GM18519 (cell line): ENCODE measurements around the gene CCL8.

ENCODE experiments used
- ATAC-seq: cut with Tn5 transposase; IDR thresholded peaks from one replicate; pipeline ENCODE4 v1.9.1; 2021; ENCODE audit warnings: mild to moderate bottlenecking, moderate library complexity; ENCODE audit not compliant: unreplicated experiment, low FRiP score

Gene CCL8

DNA sequence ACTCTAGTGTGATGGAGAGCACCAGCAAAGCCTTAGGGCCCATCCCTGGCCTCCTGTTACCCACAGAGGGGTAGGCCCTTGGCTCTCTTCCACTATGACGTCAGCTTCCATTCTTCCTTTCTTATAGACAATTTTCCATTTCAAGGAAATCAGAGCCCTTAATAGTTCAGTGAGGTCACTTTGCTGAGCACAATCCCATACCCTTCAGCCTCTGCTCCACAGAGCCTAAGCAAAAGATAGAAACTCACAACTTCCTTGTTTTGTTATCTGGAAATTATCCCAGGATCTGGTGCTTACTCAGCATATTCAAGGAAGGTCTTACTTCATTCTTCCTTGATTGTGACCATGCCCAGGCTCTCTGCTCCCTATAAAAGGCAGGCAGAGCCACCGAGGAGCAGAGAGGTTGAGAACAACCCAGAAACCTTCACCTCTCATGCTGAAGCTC lies at the start of gene CCL8:
CCL8 (plus strand) TSS at position 397 of the 445 bp plus-strand sequence. CDS start 67 bp downstream, outside the sequence.
- no peak for ATAC-seq

DNA sequence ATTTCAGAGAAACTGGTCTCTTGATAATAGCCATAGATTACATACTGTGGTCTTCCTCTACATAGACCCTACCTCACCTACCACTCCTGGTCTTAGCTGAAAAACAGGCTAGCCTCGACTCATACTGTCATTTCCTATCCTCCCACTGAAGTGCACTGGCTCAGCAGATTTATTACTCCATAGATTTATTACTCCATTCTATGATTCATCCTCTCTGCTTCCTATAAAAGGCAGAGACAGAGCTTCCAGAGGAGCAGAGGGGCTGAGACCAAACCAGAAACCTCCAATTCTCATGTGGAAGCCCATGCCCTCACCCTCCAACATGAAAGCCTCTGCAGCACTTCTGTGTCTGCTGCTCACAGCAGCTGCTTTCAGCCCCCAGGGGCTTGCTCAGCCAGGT lies 49.3 kb upstream of the CCL8 start, which contains the start of gene CCL7:
CCL7 (plus strand) TSS at position 253 of the 400 bp plus-strand sequence; CDS start at position 323, 70 bp downstream.
- no peak for ATAC-seq

DNA sequence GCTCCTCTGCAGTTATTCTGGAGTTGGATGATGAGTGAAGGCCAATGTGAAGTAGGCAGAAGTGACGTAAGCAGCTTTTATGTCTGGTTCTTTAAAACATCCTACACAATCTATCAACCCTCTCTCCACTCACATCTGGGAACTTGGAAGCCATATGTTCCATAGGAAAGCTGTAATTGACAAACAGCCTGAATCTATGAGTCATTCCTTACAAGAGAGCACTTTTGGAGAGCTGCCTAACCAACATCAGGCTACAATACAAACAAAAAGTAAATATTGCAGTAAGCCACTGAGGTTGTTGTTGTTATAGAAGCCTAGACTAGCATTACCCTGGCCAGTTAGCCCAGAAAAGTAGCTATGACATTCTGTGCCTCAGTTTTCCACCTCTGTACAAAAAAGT lies 43.4 kb upstream of the CCL8 start:
- ATAC-seq: no peak

DNA sequence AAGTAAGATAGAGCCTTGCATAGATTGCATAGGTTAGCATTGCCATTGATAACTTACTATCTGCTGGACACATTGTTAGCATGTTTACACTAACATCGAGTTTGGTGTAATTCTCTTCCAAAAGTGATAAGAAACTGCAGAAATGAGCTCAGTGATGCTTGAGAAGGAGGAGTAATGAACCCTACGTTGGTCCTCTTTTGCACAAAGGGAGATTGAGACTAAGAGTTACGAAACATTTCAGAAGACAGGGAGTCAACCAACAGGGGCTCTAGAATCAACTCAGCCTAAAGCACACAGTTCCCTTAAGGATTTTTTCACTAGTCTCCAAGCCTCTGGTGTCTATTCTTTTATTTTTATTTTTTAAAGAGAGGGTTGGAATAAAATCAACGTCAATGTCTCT lies 42.4 kb upstream of the CCL8 start:
- no peak for ATAC-seq

DNA sequence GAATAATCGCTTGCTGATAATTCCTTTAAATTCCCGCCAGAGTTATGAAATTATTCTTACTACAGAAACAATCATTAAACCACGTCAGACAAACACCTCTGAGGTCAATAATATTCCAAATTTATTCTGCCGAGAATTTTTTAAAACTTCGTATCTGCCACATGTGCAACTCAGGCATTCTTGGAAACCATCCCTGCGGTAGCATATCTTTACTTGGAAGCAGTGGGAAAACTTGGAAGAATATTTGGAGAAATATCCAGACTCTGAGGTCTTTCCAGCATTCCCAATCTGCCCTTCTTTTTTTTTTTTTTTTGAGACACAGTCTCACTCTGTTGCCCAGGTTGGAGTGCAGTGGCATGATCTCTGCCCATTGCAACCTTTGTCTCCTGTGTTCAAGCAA lies 35.7 kb upstream of the CCL8 start:
- ATAC-seq: no peak

DNA sequence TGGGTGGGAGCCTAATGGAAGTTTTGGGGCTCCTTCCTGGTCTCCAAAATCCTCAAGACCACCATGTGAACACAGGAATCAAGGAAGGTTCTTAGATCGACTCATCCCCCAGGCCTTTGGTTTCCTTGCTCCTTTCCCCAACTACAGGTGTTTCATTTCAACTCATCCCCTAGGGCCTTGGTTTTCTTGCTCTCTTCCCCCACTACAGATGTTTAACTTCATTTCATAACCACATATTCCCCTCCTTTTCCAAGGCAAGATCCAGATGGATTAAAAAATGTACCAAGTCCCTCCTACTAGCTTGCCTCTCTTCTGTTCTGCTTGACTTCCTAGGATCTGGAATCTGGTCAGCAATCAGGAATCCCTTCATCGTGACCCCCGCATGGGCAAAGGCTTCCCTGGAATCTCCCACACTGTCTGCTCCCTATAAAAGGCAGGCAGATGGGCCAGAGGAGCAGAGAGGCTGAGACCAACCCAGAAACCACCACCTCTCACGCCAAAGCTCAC lies 33.9 kb upstream of the CCL8 start, which contains the start of gene CCL11:
CCL11 (plus strand) TSS at position 457 of the 507 bp plus-strand sequence. CDS start 67 bp downstream, outside the sequence.
- ATAC-seq: no peak

DNA sequence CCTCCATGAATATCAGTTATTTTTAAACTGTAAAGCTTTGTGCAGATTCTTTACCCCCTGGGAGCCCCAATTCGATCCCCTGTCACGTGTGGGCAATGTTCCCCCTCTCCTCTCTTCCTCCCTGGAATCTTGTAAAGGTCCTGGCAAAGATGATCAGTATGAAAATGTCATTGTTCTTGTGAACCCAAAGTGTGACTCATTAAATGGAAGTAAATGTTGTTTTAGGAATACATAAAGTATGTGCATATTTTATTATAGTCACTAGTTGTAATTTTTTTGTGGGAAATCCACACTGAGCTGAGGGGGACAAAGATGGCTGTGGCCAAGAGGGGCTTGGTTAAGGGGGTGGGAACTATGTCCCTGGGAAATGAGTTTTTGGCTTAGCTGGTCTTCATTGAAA lies 31.4 kb upstream of the CCL8 start:
- no peak for ATAC-seq

DNA sequence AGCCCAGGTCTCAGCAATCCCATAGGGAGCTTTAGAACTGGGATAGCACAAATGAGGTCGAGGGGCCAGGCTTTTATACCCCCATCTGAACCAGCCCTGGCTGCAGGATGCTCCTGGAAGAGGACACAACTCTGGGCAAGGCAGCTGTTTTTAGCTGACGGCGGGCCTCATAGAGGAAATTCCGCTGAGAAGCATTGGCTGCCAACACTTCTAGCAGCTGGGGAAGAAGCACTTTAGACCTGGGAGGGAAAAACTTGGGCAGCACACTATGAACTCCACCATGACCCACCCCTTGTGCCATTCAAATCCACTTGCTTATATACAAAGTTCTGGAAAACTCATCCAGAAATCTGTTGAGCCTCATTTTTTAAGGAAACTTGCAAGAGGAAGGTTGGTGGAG lies 28.6 kb upstream of the CCL8 start:
- ATAC-seq: no peak

DNA sequence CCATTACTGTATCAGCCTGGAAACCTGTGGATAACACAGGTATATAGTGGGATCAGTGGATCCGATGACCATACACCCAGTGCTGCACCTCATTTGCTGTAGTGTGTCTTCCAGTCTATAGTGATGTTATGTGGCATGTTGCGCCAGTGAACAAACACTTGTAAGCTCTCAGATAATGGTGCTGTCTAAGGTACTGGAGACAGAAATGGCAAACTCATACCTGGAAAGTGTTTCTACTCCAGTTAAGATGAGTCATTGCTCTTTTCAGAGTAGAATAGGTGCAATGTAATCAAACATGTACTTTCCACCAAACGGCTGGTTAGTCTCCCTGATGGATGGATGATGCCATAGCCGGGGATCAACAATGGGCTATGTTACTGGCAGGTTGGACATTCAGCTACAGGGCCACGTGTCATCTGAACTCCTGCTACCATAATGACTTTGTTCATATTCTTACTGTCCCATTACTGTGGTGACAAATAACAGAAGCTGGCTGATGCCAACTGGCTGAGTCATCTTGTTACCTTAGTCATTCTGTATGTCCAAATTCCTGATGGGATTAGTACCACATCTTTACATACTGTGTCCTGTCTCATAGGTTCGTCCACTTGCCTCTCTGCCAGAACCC lies 27.4 kb upstream of the CCL8 start:
- no peak for ATAC-seq

DNA sequence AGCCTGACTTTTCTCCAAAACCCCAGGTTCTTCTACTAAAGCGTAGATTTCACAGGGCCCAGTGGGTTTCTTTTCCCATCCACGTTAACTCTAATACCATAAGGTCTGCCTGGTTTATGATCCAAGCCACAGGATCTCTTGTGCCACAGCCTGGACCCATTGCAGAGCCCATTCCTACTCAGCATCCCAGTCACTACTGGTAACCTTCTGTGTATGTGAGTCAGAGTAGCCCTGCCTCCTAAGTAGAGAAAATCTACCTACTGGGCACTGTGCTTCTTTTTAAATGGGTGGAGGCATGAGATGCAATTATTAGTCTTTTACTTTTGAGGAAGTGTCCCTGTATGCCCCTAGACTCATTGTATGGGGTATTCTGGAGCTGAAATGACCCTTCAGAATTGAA lies 20.2 kb upstream of the CCL8 start:
- no peak for ATAC-seq

DNA sequence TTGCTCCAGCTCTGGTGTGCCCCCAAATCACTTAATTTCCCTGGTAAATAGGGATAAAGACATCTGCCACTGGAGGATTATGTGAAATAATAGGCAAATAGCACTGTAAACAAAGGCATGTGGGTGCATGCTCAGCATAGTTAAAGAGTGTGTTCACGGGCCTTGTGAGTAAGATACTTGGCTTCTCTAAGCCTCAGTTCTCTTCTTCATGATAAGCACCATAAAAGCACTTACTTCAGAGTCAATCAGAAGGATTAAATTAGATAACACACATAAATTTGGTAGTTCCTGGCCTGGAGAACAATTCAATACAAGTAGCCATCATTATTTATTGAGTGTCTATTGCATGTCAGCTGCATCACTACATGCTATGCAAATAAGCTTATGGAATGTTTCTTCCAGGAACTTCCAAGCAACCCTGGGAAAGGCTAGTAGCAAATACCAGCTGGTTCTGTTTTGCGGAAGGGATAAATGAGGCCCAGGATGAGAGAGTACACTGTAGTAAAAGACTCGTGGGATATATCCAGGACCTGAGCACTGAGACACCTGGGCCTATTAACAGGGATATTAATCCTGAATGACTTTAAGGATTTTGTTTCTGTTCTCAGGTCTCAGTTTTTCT lies 19.2 kb upstream of the CCL8 start:
- no peak for ATAC-seq

DNA sequence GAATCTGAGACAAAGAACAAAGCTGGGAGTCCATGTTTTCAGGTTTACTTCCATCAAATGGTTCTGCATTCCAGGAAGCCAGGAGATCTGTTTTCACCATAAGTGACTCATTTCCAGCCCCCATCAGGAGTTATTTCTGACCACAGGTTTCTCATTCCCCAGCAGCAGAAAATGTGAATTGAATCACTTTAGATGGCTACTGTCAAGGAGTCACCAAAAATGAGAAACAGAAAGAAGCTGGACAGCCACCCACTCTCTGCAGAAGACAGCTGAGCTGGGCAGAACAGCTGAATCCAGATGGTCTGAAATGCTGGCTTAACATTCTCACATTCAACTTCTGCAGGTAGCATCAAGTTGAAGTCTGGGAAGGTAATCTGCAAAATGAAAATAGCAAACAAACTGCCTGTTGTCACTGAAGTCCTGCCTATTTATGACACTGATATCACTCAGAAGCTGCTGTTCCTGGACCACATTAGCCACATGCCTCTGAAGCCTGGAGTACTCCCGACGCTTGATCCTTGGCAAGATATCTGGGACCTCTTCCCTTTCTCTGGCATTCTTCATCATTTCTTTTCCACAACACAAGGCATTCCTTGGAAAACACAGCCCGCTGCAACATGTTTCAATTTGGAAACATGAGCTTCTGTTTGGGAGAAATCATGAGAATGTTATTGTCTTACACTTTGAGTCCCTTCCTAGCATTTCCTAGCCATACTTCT lies 18.4 kb upstream of the CCL8 start:
- ATAC-seq: no peak

DNA sequence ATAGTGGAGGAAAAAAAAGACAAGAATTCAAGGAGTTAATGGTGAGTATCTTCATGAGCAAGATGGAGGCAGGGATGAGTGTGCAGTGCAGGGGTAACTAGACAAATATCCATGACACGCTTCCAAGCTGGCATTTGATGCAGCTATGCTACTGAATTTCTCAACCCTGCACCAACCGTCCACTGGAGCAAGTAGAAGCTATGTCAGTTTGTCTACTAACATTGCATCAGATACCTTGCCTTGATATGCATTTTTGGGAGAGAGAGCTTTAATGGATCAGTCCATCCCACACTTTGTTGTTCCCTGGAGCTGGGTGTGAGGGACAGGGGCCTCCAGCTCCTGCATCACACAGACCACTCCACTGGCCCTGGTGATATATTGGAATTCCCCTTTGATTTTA lies 17.2 kb upstream of the CCL8 start:
- ATAC-seq: no peak

DNA sequence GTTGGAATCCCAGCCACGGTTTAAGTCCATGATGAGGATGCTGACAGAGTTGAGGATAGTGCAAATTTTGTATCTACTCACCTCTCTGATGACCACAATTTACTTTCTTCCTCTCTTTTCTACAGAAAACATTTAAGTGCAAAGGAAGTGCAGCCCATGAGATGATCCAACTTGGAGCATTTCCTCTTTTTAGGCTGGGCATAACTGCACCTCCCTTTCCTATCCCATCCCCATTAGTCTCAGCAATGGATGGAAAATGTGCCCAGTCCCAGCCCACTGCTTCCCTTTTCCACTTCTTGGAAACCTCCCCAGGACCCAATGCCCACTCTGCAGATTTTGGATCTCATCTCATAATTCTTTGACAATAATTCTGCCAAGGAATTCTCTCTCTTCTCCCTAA lies 16.6 kb upstream of the CCL8 start:
- ATAC-seq: no peak

DNA sequence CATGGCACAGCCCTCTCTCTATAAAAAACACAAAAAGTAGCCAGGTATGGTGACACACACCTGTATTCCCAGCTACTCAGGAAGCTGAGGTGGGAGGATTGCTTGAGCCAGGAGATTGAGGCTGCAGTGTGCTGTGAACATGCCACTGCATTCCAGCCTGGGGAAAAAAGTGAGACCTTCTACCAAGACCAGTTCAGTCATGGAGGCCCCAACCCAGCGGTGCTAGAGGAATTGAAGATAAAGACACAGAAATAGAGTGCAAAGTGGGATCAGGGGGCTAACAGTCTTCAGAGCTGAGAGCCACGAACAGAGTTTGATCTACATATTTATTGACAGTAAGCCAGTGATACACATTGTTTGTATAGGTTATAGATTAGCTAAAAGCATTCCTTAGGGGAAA lies 15.6 kb upstream of the CCL8 start:
- ATAC-seq: no peak

DNA sequence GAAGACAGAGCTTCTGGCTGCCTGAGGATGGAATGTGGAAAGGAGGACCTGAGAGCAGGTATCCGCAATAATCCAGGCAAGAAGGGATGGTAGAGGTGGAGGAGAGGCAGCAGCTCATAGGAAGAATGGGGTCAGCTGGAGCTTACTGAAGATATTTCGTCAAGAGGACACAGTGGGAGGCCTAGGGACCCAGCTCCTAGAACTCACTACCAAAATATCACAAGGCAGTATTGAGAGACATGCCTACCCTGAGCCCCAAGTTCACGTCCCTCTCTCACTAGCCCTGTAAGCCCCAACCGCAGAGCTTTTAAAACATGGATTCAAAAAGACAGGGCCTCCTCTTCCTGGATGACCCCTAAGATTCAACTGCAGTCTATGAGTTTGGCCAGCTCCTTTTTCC lies 14.2 kb upstream of the CCL8 start:
- ATAC-seq: no peak

DNA sequence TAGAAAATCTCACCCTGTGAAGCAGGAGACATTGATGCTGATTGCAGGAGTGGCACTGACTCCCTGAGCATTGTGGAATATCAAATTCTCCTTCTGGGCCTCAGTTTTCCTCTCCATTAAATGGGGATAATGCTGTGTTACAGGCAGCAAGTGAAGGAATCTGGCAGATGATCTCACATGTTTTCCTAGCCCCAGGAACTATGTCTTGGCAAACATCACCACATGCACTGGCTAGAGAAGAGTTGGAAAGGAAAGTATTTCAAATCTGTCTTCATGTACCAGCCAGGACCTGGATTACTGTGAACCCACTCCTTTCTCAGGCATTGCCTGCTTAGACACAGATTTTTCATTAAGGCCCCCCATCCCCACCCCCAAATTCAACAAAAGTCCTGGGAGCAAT lies 13.6 kb upstream of the CCL8 start:
- ATAC-seq: no peak

DNA sequence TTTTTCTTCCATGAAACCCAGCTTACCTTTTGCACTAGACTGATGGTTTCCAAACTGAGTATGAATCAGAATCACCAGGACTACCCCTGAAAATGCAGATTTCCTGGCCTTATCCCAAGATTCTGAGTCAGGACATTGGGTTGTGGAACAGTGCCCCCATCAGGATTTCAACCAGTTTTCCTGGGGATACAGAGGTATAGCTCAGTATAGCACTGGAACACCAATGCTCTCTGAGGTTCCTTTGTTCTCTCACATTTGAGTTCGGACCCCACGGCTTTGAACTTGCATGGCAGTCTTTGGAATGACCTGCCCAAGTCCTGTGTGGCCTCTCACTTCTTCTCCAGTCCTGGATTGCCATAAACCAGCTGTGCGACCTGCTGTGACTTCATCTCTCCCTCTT lies 12.8 kb upstream of the CCL8 start:
- no peak for ATAC-seq

DNA sequence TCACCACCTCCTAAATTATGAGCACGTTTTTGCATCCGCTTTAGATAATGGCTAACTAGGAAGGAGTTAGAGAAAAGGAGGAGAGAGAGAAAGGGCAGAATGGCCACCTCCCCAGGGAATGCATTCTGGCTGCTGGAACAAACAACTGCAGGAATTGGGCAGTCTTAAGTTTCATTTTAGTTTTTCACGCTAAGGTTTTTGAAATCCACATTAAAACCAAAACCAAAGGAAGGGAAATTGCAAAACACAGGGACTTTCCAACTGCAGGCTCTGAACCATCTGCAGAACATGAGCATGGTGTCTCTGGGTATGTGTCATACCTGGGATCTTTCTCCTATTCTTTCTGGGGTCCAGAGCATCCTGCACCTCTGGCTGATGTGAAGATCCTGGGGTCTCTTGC lies 12.1 kb upstream of the CCL8 start:
- no peak for ATAC-seq

DNA sequence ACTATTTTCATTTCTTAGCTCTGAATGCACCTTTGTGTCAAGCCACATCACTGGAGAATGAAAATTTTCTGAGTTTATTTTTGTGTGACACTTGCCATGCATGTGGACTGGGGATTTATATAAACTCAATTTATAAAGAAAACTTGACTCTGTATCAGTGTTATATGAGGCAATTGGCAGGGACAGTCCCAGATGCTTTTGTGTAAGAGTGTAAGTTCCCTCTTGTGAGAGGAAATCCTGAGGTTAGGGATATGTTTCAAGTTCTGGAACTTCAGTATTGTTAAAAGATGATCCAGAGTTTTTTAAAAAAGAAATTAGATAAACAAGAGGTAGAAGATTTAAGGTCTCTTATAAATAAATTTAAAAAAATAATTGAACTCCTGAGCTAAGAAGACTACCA lies 10.9 kb upstream of the CCL8 start:
- no peak for ATAC-seq

DNA sequence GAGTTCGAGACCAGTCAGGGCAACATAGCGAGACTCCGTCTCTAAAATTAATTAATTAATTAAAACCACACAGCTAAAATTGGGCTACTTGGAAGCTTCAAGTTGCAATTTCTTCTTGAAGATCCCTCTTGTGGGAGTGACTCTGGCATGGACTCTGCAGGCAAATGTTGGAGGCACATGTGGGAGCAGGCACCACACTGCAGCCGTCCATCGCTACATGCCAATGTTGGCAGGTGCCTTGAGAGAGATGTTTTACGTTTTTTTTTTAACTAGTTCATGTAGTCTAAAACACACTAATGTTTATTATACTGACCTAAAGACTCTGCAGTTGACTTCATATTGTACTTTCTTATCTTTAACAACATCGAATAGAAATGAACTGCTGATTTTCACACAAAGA lies 7.9 kb upstream of the CCL8 start:
- no peak for ATAC-seq
